8988T (cell line): ENCODE data around the gene SLC2A5.
"Not testable (repeated sequence)": the region's sequence is repeated elsewhere in the genome, so short reads cannot be mapped to it uniquely, and the experiment has no call there.

Source experiments
- DNase-seq: peaks from one replicate; pipeline ENCODE4 v3.0.0; 2011

SLC2A5 gene

DNA sequence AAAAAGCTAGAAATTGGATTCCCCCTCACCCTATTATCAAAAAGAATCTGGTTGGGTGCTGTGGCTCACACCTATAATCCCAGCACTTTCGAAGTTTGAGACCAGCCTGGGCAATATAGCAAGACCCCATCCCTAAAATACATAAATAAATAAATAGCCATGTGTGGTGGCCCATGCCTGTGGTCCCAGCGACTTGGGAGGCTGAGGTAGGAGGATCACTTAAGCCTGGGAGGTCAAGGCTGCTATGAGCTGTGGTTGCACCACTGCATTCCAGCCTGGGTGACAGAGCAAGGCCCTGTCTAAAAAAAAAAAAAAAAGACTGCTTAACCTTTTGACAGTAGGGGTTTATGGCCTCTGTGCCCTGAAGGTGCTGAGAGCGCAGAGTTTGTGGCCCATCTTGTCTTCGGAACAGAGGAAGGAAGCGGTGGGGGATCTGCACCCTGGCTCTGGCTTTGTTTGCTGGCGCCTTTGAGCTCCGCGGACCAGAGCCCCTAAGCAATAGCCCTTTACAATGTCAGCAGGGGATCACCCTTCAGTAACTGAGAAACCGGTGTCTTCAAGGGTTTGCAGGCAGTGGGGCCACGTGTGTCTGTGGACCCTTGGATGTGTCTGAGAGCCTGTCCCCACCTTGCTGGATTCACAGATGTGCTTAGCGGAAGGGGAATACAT lies 65.3 kb downstream of the SLC2A5 start:
- DNase-seq: no peak

DNA sequence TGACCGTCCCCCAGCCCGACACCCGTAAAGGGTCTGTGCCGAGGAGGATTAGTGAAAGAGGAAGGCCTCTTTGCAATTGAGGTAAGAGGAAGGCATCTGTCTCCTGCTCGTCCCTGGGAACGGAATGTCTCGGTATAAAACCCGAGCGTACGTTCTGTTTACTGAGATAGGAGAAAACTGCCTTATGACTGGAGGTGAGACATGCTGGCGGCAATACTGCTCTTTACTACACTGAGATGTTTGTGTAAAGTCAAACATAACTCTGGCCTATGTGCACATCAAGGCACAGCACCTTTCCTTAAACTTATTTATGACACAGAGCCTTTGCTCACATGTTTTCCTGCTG lies 67.2 kb downstream of the SLC2A5 start:
- DNase-seq: not testable (repeated sequence)

DNA sequence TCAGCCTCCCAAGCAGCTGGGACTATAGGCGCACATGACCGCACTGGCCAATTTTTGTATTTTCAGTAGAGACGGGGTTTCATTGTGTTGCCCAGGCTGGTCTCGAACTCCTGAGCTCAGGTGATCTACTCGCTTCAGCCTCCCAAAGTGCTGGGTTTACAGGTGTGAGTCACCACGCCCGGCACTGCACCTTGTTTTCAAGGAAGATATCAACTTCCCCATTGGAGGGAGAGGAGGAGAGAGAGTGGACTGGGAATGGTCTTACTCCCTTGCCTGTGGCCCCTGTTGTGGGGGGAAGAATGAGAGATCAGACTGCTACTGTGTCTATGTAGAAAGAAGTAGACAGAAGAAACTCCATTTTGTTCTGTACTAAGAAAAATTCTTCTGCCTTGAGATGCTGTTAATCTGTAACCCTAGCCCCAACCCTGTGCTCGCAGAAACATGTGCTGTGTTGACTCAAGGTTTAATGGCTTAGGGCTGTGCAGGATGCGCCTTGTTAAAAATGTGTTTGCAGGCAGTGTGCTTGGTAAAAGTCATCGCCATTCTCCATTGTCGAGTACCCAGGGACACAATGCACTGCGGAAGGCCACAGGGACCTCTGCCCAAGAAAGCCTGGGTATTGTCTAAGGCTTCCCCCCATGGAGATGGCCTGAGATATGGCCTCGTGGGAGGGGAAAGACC lies 67.8 kb downstream of the SLC2A5 start:
- not testable (repeated sequence) for DNase-seq

DNA sequence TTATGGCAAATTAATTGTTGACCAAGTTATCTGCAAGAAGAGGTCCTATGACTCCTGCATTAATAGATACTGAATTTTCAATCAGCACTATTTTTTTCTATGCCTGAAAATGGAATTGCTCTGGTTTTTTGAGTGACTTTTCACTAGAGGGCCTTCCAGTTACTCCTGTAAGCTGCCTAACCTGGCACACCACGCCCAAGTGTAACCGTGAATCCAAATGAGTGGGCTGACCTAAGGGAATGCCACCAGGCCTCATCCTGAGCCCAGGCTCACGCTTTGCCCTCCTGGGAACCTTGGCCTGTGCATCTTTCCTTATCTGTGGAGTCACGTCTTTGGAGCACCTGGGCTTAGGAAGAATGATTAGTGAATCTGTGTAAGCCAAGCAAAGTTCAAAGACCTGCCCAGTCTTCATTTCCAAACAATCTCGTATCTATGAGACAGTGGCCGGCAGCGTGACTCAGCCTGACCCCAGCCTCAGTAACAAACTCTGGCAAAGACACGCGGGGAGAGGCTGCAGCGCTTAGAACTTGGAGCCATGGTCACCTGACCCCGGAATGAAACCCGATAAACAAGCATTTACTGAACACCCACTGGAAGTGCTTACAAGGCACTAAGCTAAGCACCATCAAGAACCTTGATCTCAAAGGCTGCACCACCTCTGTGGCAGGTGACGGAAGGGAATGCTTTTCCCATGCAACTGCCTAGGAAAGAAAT lies 75.3 kb downstream of the SLC2A5 start:
- DNase-seq: not testable (repeated sequence)

DNA sequence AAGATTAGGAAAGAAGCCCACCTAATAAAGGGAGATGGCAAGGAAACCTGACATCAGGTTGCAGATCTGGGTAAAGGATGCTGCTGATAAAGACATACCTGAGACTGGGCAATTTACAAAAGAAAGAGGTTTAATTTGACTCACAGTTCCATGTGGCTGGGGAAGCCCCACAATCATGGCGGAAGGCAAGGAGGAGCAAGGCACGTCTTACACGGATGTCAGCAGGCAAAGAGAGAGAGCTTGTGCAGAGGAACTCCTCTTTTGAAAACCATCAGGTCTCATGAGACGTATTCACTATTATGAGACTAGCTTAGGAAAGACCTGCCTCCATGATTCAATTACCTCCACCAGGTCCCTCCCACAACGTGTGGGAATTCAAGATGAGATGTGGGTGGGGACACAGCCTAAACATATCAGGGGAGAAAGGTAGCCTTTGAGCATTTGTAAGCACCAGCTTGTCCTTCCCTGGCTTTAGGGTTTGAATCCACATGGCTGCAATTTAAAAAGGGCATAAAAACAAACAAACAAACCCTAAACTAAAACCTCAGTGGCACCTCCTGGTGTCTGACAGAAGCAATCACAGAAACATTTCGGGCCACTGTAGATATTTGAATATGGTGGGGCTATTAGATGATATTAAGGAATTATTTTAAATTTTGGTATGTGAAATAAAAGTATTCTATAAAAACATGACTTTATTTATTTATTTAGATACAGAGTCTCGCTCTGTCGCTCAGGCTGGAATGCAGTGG lies 76.3 kb downstream of the SLC2A5 start:
- DNase-seq: no peak

DNA sequence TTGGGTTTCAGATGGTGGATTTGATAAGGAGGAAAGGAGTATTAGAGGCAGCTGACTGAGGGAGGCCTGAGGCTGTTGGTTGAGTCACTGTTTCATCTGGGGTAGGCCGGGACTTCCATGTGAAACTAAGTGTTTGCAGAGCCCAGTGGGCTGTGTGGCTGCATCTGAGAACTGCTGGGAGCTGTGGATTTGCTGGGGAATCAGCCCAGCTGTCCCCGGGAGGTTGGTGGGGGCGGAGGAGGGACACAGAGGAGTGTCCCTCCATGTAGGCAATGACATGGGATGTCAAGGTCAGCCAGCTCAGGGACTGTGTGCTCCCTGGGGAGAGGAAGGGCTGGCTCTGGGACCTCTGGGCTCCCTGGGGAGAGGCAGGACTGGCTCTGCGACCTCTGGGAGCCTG lies 79.6 kb downstream of the SLC2A5 start:
- no peak for DNase-seq

DNA sequence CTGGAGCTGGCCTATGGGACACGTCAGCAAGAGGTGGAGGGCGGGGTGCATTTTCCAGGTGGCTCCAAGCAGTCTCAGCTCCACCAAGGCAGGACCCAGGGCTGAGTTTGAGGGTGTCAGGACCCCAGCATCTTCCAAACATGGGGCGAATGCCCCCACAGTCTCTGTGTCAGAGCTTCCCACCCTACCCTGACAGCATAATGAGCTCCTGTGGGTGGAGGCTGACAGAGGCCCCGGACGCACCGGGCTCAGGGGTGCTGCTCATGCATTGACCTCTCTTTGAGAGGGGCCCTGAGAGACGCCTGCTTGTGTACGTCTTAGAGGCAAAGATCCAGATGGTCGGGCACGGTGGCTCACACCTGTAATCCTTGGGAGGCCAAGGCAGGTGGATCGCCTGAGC lies 80.4 kb downstream of the SLC2A5 start:
- no peak for DNase-seq

DNA sequence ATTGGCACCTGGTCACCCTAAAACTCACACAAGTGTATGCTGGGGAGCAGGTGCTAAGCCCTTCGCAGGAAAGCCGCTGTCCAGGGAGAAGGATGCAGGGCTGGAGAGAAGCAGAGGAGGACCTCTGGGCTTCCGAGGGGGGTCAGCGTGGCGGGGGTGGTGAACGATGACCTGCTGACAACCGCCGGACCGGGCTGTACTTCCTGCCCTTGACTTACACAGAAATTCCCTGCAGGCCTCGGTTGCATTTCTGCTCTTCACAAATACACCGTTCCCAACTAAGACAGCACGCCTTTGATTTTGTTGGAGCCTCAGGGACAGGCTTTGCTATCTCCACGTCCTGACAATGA lies 80.8 kb downstream of the SLC2A5 start:
- no peak for DNase-seq

DNA sequence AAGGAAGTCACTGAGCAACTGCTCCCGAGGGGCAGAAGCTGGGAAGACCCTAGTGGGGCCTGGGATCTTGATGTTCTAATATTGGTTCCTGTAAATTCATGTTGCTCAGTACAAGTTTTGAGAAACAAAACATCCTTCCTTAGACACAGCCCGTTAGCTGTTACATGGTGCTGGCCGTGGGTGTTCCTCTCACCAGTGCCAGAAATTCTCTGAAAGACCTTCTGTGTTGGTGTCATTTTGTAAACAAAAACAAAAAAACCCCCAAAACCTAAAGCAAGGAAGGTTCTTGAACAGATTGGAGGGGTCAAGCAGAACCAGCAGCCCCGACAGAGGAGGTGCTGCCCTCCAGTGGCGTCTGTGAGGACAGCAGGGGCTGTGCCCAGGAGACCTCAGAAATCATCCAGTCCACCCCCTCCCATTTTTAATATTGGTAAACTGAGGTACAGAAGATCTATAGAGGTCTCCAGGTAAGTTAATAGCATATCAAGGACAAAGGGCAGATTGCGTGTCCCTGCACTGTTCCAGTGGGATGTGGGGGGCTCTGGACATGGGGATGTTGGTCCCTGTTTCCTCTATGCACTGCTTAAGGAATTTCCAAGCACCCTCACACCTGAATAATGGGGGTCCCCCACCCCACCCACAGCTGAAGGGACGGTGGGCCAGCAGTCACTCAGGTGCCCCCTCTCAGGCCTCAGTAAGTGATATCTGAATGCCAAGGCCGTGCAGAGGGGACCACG lies 81.4 kb downstream of the SLC2A5 start:
- no peak for DNase-seq

DNA sequence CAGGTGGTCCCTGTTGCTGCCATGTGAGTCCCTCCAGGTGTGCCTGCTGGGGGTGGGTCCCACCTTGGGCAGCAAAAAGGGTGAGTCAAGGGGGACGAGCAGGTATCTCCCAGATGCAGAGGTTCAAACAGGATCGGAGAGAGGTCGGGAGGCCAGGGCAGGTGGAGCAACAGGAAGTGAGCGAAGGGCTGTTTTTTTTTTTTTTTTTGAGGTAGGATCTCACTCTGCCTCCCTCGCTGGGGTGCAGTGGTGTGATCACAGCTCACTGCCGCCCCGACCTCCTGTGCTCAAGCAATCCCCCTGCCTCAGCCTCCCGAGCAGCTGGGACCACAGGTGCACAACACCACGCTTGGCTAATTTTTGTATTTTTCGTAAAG lies 82.6 kb downstream of the SLC2A5 start:
- no peak for DNase-seq

DNA sequence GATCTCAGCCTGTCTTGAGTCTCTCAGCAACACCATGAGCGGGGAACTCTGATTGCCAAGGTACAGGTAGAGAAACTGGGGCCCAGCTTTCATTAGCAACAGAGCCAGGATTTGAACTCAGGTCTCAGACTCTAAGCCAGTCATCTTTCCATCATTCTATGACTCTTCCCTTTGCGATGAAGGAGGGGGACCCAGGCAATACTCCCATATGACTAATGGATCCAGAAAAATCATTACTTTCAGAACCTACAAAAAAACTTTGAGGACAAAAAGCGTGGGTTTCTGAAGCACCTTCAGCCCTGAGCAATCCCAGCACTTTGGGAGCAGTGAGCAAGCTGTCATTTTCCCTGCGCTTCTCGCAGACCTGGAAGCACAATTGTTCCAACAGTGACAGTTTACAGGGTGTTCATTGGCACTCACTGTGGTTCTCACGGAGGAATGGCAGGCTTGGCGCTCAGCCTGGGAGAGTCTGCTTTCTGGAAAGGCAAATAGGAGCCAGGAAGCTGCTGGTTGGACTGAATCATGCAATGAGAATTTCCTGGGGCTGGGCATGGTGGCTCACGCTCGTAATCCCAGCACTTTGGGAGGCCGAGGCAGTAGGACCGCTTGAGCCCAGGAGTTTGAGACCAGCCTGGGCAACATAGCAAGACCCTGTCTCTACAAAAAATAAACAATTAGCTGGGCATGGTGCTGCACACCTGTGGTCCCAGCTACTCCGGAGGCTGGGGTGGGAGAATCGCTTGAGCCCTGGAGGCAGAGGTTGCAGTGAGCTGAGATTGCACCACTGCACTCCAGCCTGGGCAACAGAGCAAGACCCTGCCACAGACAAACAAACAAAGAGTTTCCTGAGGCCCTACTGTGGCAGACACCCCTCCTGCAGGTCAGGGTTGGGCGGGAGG lies 83.3 kb downstream of the SLC2A5 start:
- DNase-seq: peak; percentile 42
